Stimulated activated naive B cell treated with anti-CD40 and anti-IgM and Interleukin-4, amounts not matched to agents 10 μg/mL and 1 μg/mL and 100 μg/mL, for 72 hours (primary cell): ENCODE results near the gene CISD3.

Experiments
- ATAC-seq, 2 donors: fragments of 150-1000 bp; cut with Tn5 transposase; replicated peaks; 2 replicates each; pipeline ENCODE4 v1.10.0; 2021; ENCODE audit warnings: moderate library complexity in 1 of 2
- DNase-seq: peaks from one replicate; pipeline ENCODE4 v3.0.0; 2021
- H3K27ac Mint-ChIP-seq: one replicate; pipeline ENCODE4 v1.8.0; 2022; ENCODE audit warnings: mild to moderate bottlenecking, mixed read lengths
- H3K27me3 Mint-ChIP-seq, 2 donors: one replicate each; pipeline ENCODE4 v1.8.0; 2022; ENCODE audit warnings: mixed read lengths in 2 of 2
- H3K36me3 Mint-ChIP-seq, 2 donors: one replicate each; pipeline ENCODE4 v1.8.0; 2022; ENCODE audit warnings: mixed read lengths in 2 of 2, mild to moderate bottlenecking in 1 of 2
- H3K4me1 Mint-ChIP-seq, 2 donors: one replicate each; pipeline ENCODE4 v1.8.0; 2022; ENCODE audit warnings: mixed read lengths in 2 of 2, mild to moderate bottlenecking in 1 of 2
- H3K4me3 Mint-ChIP-seq, 2 donors: one replicate each; pipeline ENCODE4 v1.8.0; 2022; ENCODE audit warnings: mild to moderate bottlenecking in 2 of 2, mixed read lengths in 2 of 2, moderate library complexity in 1 of 2
- H3K9me3 Mint-ChIP-seq, 2 donors: one replicate each; pipeline ENCODE4 v1.8.0; 2022; ENCODE audit warnings: mixed read lengths in 2 of 2, mild to moderate bottlenecking in 1 of 2

The CISD3 gene

DNA sequence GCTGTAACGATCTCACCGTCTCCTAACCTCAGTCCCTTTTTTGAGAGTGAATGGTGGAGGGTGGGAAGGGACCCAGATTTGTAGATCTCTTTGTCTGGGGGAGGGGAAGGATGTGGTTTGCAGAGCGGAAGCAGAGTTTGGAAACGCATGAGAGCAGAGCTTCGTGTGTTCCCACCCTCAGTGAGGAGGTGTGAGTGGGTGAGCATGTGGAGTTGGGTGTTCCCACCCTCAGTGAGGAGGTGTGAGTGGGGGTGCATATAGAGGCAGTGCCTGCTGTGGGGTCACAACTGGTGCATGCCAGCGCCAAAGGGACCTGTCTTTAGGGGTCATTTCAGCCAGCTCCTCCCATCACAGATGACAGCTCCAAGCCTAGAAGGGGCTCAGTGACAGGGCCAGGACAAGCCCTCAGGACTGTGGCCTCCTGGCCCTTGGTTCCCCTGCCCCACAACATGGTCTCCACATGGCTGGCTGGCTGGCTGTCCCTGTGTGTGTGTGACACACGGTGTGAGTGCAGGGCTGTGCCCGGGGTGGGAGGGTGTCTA, 1.8 kb upstream of the CISD3 start:
- peaks cover 2 to 7% of the 10 kb centered on the region in 2 donors for H3K9me3 Mint-ChIP-seq
- no peak for DNase-seq
- ATAC-seq = no peak
- peaks cover 27% of the 10 kb centered on the region in 2 donors for H3K36me3 Mint-ChIP-seq
- peak overlapping the region; percentile 86 for H3K27ac Mint-ChIP-seq
- peaks cover 40 to 68% of the 10 kb centered on the region in 2 donors for H3K4me1 Mint-ChIP-seq
- H3K27me3 Mint-ChIP-seq = no peaks in the 10 kb centered on the region
- H3K4me3 Mint-ChIP-seq = peak overlapping the region; percentile 62 to 72

DNA sequence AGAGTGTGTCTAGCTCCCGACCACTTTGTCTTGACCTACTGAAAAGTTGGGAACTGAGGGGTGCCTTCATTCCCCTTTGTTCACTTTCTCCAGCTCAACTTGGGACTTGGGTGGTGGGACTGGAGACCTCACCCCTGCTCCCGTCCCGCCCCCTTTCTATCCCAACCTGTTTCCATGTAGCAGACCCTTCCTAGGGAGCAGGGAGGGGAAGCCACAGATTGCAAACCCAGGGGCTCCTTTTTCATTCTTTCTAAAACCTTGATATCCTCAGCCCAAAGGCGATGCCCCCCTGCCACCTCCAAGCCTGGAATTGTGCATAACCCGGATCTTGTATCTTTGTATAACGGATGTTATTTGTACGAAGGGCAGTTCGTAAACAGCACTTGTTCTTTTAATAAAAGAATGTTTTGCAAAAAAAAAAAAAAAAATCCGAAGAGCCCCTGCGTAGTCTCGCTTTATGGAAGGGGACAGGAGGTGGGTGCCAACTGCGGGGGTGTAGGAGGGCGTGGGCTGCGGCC, 714 bp upstream of the CISD3 start:
- Mint-ChIP-seq H3K36me3 (peaks cover 25 to 27% of the 10 kb centered on the region in 2 donors), H3K27ac (peak overlapping the region; percentile 86), H3K4me3 (peak overlapping the region; percentile 72 to 73), H3K27me3 (no peaks in the 10 kb centered on the region), H3K4me1 (peaks cover 49 to 74% of the 10 kb centered on the region in 2 donors), H3K9me3 (peaks cover 2 to 7% of the 10 kb centered on the region in 2 donors)
- no peak for DNase-seq
- ATAC-seq = no peak

DNA sequence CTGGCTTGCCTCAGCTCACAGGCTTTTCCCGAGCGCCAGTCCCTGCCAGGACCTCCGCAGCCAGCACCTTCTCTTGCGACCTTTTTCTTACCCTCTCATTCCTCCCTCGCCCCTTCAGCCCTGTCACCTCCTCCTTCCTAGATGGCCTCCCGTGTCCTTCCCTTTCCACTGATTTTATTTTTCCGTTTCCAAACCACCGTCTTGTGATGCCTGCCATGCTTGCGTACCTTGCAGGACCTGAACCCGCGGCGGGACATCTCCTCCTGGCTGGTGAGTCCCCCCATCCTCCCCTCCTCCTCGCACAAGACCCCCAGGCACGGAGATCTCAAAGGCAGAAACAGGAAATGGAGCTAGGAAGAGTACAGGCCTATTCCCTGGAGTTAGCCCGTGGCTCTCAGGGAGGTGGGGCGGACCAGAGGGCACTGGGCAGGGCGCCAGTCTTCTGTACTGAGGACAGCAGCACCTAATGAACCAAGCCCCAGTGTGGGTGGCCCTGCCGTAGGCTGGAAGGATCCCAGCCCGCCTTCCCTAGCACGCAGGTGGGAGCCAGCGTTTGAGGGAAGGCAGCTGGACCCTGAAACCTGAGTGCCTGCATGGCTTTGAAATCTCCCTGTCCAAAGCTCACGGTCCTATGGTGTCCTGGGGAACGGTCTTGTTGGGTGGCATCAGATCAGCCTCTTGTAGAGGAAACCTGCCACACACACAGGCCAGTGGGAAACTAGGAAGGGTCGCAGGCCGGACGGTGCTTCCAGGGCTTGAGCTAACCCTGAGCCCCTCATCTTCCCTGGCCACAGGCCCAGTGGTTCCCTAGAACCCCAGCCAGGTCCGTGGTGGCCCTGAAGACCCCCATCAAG, 612 bp downstream of the CISD3 start:
- H3K9me3 Mint-ChIP-seq = peaks cover 2 to 7% of the 10 kb centered on the region in 2 donors
- peak overlapping the region; percentile 95 for H3K27ac Mint-ChIP-seq
- H3K36me3 Mint-ChIP-seq = peaks cover 15 to 19% of the 10 kb centered on the region in 2 donors
- peak overlapping the region; percentile 84 to 90 for H3K4me3 Mint-ChIP-seq
- ATAC-seq (peak in 1 of 2 donors; percentile 1), DNase-seq (no peak)
- peaks cover 56 to 75% of the 10 kb centered on the region in 2 donors for H3K4me1 Mint-ChIP-seq
- peaks cover 4 to 5% of the 10 kb centered on the region in 2 donors for H3K27me3 Mint-ChIP-seq

DNA sequence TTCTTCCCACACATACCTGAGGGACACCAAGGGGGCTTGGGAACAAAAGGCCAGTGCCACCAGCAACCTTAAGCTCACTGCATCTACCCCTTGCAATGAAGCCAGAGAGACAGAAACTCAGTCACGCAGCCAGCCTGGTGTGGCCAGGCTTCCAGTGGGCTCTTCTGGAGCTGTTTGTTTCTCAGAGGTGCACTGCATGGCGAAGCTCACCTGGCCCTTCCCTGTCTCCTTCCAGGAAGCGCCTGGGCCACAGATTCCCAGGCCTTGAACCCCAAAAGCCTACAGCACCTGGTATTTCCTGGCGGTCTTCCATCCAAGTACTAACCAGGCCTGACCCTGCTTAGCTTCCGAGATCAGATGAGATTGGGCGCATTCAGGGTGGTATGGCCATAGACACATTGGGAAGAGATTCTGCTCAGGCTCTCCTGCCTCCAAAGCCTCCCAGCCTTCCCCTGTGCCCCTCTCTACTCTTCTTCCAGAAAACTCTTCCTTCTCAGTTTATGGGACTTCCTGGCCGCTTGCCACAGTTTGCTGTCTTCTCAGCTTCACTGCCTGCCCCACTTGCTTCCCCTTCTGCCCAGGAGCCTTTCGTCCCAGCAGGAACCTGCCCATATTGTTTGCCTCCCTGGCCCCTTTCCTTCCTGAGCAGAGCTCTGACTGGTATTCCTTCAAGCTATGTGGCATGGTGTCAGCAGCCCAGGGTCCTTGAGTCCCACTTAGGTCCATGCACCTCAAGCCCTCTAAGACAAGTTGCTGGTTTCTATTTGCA, 1.6 kb downstream of the CISD3 start:
- Mint-ChIP-seq H3K4me1 (peaks cover 52 to 65% of the 10 kb centered on the region in 2 donors), H3K36me3 (peaks cover 12 to 17% of the 10 kb centered on the region in 2 donors), H3K27me3 (peaks cover 4 to 5% of the 10 kb centered on the region in 2 donors), H3K27ac (no peak overlapping the region), H3K4me3 (no peak overlapping the region), H3K9me3 (peaks cover 2 to 7% of the 10 kb centered on the region in 2 donors)
- ATAC-seq (no peak), DNase-seq (no peak)

DNA sequence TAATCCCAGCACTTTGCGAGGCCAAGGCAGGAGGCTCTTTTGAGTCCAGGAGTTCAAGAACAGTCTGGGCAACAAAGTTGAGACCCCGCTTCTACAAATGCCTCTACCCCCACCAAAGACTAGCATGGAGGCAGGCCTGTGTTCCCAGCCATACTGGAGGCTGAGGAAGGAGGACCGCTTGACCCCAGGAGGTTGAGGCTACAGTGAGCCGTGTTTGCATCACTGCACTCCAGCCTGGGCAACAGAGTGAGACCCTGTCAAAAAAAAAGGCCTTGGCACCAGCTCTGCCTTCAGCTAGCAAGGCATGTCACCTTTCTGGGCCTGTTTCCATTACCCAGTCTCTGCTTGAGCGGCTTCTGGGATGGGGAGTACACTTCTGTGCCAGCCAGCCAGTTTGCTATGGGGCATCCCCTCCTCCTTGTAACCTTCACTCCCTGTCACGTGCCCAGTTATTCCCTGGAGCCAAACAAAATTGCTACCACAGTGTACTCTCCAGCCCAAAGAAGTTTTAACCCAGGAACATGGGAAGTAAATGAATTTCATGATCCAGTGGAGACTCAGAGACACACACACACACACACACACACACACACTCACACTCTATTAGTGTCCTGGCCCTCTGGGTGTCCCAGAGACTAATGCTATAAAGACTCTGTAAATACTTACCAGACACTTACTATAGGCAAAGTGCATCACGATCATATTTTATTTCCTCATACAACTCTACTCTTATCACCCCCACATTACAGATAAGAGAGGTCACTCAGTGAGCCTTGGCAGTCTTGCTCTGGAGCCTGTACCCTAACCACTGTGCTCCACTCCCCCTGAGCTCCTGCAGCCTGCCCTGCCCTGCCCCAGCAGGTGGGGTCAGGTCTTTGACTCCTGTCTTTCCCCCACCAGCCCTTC, 2.5 kb downstream of the CISD3 start:
- Mint-ChIP-seq H3K27me3 (peaks cover 4 to 5% of the 10 kb centered on the region in 2 donors), H3K4me3 (no peak overlapping the region), H3K36me3 (peaks cover 8 to 13% of the 10 kb centered on the region in 2 donors), H3K9me3 (peaks cover 2 to 7% of the 10 kb centered on the region in 2 donors), H3K27ac (no peak overlapping the region), H3K4me1 (peaks cover 48 to 58% of the 10 kb centered on the region in 2 donors)
- DNase-seq (no peak), ATAC-seq (no peak)

DNA sequence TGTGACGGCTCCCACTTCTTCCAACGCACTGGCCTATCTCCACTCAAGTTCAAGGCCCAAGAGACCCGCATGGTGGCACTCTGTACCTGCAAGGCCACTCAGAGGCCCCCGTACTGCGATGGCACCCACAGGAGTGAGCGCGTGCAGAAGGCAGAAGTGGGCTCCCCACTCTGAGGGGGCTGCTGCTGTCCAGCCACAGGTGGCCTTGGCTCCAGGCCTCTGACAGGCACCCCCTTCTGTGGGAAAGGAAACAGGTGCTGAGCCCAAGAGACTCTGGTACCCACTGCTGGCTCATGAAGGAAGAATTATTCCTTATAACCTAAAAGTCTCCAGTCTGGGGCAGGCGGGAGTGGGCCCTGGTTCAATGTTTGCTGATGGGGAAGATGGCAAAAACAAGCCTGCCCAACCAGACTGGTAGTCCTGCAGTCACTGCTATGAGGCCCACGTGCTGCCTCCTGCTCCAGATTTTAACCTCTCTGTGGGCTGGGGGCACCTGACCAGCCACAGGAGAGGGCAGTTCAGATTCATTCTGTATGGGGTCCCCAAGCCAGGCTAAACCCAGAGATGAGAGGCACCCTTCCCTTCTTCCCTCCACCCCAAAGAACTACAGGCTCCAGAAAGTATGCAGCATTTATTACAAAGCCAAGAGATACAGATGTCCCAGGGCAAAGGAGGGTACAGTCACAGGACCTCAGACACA, 3.3 kb downstream of the CISD3 start:
- no peaks in the 10 kb centered on the region for H3K9me3 Mint-ChIP-seq
- ATAC-seq (peak in 1 of 2 donors; percentile 20), DNase-seq (no peak)
- H3K27me3 Mint-ChIP-seq = peaks cover 8 to 12% of the 10 kb centered on the region in 2 donors
- H3K27ac Mint-ChIP-seq = peak overlapping the region; percentile 52
- H3K36me3 Mint-ChIP-seq = peaks cover under 1 to 4% of the 10 kb centered on the region in 2 donors
- no peak overlapping the region for H3K4me3 Mint-ChIP-seq
- peaks cover 45 to 50% of the 10 kb centered on the region in 2 donors for H3K4me1 Mint-ChIP-seq

DNA sequence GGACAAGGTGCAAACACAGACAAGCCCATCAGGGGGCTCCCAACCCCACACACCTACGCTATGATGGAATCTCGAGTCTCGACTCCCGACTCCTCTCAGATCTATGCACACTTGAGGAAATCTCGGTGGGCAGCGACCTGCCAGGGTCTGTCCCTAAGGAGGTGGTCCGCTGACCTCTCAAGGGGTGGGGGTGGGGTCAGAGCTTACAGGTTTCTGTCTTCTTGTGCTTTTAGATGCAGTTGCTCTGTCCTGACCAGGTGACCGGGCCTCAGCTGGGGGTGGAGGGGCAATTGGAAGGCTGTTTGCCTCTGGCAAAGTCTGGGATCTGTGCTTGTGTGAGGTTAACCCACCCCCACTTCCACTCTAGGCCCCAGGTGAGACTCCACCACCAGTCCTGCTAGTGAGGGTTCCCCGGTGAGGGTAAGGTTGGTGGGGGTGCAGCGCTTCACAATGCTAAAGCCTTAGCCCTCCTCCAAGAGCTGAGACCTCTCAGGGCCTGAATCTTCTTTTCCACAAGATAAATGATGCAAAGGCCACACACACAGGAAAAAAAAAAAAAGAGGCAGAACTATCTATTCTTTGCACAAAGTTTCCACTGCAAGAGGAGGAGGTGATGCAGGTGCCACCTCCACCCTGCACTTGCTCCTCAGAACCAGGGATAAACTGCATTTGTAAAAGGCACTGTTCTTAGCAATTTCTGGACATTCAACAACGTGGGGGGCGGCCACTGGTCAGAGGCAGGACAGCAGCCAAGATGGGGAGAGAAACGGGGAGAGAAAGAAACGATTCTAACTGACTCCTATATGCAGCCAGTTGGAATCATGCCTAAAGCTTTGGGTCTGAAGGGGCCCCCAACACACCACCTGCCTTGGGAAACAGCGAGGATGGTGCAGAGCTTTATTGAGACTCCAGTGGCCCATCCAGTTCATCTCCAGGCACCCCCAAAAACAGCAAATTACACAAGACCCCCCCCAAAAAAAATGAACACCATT, 4.1 kb downstream of the CISD3 start:
- H3K27ac Mint-ChIP-seq = no peak overlapping the region
- ATAC-seq = no peak
- peaks cover 0 to 4% of the 10 kb centered on the region in 2 donors for H3K36me3 Mint-ChIP-seq

DNA sequence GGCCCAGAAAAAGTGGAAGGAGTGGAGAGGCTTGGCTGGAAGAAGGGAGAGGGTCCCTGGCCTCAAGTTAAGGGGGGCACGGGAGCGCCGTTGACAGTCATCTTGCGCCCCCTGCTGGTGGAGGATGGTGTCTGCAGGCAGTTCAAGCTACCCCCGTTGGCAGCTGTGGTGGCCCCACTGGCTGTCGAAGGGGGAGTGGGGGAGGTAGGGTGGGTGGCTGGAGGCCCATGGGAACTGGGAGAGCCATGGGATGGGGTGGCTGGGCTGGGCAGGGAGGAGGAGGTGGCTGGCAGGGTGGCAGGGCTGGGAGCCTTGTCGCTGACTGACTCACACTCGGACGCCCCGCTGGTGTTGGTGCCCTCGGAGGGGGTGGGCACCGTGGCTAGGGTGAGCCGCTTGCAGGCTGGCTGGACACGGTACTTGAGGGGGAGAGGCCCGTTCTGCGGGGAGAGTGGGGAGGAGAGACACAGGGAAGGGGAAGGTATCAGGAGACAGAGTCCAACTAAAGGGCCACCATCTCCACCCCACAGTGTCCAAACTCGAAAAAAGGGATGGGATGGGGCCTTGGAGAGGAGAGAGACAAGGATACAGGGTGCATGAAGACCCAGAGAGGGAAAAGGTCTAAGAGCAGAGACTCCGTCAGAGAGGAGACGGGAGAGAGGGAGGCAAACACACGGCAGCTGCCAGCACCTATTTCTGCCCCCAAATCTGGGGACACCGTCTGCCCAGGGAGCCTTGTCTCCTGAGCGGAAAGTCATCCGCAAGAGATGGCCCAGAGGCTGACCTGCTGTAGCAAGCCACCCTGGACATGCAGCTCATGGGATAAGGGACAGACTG, 5.2 kb downstream of the CISD3 start:
- Mint-ChIP-seq H3K27me3 (peaks cover 21 to 26% of the 10 kb centered on the region in 2 donors), H3K9me3 (no peaks in the 10 kb centered on the region), H3K4me1 (peaks cover 36% of the 10 kb centered on the region in 2 donors), H3K27ac (no peak overlapping the region), H3K36me3 (peaks cover 0 to 4% of the 10 kb centered on the region in 2 donors), H3K4me3 (no peak overlapping the region)
- DNase-seq = no peak
- peak in 1 of 2 donors; percentile 23 for ATAC-seq

More for the DNA sequence above, 4.1 kb downstream of the CISD3 start:
- no peak for DNase-seq
- H3K4me3 Mint-ChIP-seq = peak overlapping the region in 1 of 2 donors; percentile 10
- H3K27me3 Mint-ChIP-seq = peaks cover 15 to 18% of the 10 kb centered on the region in 2 donors
- H3K4me1 Mint-ChIP-seq = peaks cover 37 to 41% of the 10 kb centered on the region in 2 donors
- no peaks in the 10 kb centered on the region for H3K9me3 Mint-ChIP-seq

DNA sequence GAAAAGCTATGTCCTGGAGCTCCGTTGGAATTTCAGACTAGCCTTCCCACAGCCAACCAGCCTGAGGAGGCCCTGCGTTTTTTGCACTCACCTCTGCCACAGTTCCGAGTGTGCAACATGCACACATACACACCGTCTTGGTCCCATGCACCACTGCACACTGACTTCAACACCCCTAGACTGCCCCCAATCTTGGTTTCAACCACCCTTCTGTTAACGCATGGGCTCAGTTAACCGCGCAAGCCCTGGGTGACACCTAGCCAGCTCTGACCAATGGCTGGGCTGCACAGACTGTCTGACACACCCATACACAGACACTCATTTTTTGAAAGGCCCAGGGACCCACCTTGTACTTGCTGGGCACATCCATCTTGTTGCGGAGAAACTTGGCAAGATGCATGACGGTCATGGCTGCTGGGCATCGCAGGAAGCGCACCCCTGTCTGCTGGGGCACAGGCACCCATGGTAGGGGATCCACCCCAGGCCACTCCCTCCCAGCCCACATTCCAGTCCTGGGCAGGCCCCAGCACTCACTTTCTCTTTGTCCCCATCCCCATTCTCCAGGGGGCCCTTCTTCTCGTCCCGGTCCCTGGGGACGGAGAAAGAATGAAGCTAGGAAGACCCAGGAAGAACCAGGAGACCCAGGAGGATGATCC, 8.0 kb downstream of the CISD3 start:
- peaks cover 21 to 30% of the 10 kb centered on the region in 2 donors for H3K27me3 Mint-ChIP-seq
- DNase-seq (no peak), ATAC-seq (peak in 1 of 2 donors; percentile 36)
- no peaks in the 10 kb centered on the region for H3K9me3 Mint-ChIP-seq
- no peaks in the 10 kb centered on the region for H3K36me3 Mint-ChIP-seq
- peaks cover 22 to 30% of the 10 kb centered on the region in 2 donors for H3K4me1 Mint-ChIP-seq
- no peak overlapping the region for H3K4me3 Mint-ChIP-seq
- H3K27ac Mint-ChIP-seq = no peak overlapping the region

DNA sequence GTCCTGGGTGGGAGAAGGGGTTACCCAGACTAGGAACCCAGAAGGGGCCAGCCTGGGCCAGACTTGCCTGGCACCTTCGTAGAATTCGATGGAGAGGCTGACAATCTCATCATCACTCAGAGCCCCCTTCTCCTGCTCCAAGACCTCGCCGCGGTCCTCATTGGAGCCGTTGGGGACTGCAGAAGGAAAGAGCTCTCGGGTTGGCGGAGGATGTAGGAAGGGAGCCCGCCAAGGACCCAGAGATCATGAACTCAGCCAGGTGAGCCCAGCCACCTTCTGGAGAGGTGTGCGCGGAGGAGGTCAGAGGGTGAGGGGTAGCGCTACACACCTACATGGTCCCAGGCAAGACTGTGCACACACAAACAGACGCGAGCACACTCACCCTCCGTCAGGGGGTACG, 8.5 kb downstream of the CISD3 start:
- ATAC-seq = no peak
- Mint-ChIP-seq H3K9me3 (no peaks in the 10 kb centered on the region), H3K4me1 (peaks cover 19 to 29% of the 10 kb centered on the region in 2 donors), H3K4me3 (no peak overlapping the region), H3K36me3 (no peaks in the 10 kb centered on the region), H3K27ac (no peak overlapping the region), H3K27me3 (peaks cover 21 to 30% of the 10 kb centered on the region in 2 donors)
- DNase-seq = no peak

DNA sequence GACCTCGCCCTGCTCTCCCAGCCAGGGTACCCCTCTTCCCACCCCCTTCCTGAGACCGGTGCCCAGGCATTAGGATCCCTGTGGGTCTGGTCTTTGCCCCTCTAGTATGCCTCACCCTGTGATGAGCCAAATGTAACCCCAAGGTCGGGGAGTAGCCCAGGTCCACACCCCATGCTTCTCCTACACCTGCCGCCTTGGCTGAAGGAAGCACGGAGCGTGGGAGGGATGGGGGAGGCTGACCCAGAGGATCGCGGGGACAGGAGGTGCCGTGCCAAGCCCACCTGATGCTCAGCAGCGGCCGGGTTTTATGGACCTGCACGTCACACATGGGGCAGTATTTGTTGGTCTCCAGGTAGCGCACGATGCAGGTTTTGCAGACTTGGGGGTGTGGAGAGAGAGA, 9.2 kb downstream of the CISD3 start:
- no peak overlapping the region for H3K27ac Mint-ChIP-seq
- H3K9me3 Mint-ChIP-seq = no peaks in the 10 kb centered on the region
- H3K27me3 Mint-ChIP-seq = peaks cover 21 to 31% of the 10 kb centered on the region in 2 donors
- no peak overlapping the region for H3K4me3 Mint-ChIP-seq
- ATAC-seq (no peak), DNase-seq (no peak)
- no peaks in the 10 kb centered on the region for H3K36me3 Mint-ChIP-seq
- peaks cover 13 to 22% of the 10 kb centered on the region in 2 donors for H3K4me1 Mint-ChIP-seq
